CMK (cell line): ENCODE results near the gene NT5DC4.

Source experiments
- DNase-seq: peaks from one replicate; pipeline ENCODE4 v3.0.0-alpha.2; 2010; ENCODE audit warnings: low read depth

Gene NT5DC4

GRCh38 chr2:112754564-112754963 is 33.7 kb downstream of the NT5DC4 start:
- no peak for DNase-seq

- no peak for DNase-seq
Observed at GRCh38 chr2:112755444-112755843, 34.6 kb downstream of the NT5DC4 start.

- no peak for DNase-seq
Observed at GRCh38 chr2:112756207-112756606, 35.4 kb downstream of the NT5DC4 start.

- no peak for DNase-seq
Observed at GRCh38 chr2:112757265-112757664, 36.4 kb downstream of the NT5DC4 start.

- no peak for DNase-seq
Observed at GRCh38 chr2:112758711-112759110, 37.9 kb downstream of the NT5DC4 start.

GRCh38 chr2:112760149-112760548 is 39.3 kb downstream of the NT5DC4 start:
- DNase-seq: no peak

GRCh38 chr2:112762276-112762675 is 41.5 kb downstream of the NT5DC4 start:
- no peak for DNase-seq

GRCh38 chr2:112764071-112765044 is 43.5 kb downstream of the NT5DC4 start, which contains the start of gene CKAP2L:
Gene CKAP2L (minus strand): TSS chr2:112764609. CDS start chr2:112764598, 11 bp downstream.
- peak; percentile 93 for DNase-seq

- no peak for DNase-seq
Observed at GRCh38 chr2:112765251-112765650, 44.4 kb downstream of the NT5DC4 start.

- no peak for DNase-seq
Observed at GRCh38 chr2:112767693-112768330, 47.0 kb downstream of the NT5DC4 start.

GRCh38 chr2:112768432-112768831 is 47.6 kb downstream of the NT5DC4 start:
- DNase-seq: no peak

- DNase-seq: no peak
Observed at GRCh38 chr2:112772322-112772721, 51.5 kb downstream of the NT5DC4 start.

- DNase-seq: no peak
Observed at GRCh38 chr2:112772911-112773475, 52.2 kb downstream of the NT5DC4 start.

- DNase-seq: no peak
Observed at GRCh38 chr2:112773556-112773955, 52.7 kb downstream of the NT5DC4 start.

GRCh38 chr2:112774536-112775285 is 53.9 kb downstream of the NT5DC4 start:
- DNase-seq: no peak

- no peak for DNase-seq
Observed at GRCh38 chr2:112776113-112776512, 55.3 kb downstream of the NT5DC4 start.

GRCh38 chr2:112777036-112777435 is 56.2 kb downstream of the NT5DC4 start:
- no peak for DNase-seq

GRCh38 chr2:112779598-112779997 is 58.8 kb downstream of the NT5DC4 start:
- no peak for DNase-seq

- no peak for DNase-seq
Observed at GRCh38 chr2:112782234-112782799, 61.5 kb downstream of the NT5DC4 start.

GRCh38 chr2:112783187-112783714 is 62.4 kb downstream of the NT5DC4 start:
- no peak for DNase-seq
